ENCODE results near the gene HS6ST1. TPM values are rescaled to one million over a fixed set of nuclear protein-coding genes. Genes with fewer than 3 reads are reported as not detected.

HS6ST1 gene
- total and polyA plus RNA-seq, 2 donors (not counting 1 experiment from before 2014, with no cell fraction given) = 7.8 to 22.7 TPM

DNA sequence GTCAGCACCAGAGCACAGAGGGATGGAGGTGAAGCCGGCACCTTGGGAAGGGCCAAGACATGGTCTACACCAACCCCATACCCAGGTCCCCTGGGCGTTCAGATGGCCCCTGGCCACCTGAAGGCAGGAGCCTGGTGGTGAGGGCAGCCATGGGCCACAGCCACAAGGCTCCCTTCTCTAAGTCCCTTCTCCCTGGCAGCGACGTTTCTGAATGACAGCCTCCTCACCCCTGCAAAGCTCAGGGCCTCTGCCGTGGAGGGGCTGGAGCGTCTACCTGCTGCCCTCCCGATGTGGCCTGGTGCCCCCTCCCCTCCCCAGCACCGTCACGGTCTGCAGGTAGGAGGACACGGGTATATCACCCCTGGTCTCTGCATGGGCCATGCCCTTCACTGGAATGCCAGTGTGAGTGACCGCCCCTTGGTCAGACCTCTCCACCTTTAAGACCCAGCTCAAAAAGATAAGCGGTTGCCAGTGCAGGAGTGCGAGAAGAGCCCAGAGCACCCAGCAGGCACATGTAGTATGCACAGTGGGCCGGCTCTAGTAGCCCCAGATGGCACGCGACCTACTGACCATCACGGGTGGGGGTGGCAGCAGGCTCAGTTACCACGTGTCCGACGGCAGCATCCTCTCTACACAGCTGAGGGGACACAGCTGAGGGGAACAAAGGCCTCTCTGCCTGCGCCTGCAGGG lies 46.6 kb downstream of the HS6ST1 start:
- no peak overlapping the region for H3K9ac ChIP-seq (ENCODE audit: low read length)
- peaks cover 5% of the 10 kb centered on the region for H3K79me2 ChIP-seq (ENCODE audit: control insufficient read depth, insufficient read depth, low read length)
- H3K9me3 Mint-ChIP-seq (ENCODE audit: insufficient read depth) = peaks cover 2% of the 10 kb centered on the region
- no peak for DNase-seq
- no peaks in the 10 kb centered on the region for H3K4me1 Mint-ChIP-seq
- H3K27ac Mint-ChIP-seq = no peak overlapping the region
- no peak overlapping the region for H3K4me3 ChIP-seq (ENCODE audit: control extremely low read depth in 1 of 5, extremely low read depth in 1 of 5, insufficient read depth in 1 of 5, low read depth in 2 of 5, low read length in 4 of 5)
- TF ChIP-seq, protein P1, sequence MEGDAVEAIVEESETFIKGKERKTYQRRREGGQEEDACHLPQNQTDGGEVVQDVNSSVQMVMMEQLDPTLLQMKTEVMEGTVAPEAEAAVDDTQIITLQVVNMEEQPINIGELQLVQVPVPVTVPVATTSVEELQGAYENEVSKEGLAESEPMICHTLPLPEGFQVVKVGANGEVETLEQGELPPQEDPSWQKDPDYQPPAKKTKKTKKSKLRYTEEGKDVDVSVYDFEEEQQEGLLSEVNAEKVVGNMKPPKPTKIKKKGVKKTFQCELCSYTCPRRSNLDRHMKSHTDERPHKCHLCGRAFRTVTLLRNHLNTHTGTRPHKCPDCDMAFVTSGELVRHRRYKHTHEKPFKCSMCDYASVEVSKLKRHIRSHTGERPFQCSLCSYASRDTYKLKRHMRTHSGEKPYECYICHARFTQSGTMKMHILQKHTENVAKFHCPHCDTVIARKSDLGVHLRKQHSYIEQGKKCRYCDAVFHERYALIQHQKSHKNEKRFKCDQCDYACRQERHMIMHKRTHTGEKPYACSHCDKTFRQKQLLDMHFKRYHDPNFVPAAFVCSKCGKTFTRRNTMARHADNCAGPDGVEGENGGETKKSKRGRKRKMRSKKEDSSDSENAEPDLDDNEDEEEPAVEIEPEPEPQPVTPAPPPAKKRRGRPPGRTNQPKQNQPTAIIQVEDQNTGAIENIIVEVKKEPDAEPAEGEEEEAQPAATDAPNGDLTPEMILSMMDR (IDR thresholded peaks at IDR 0.05) = no peak
- no peak for TF ChIP-seq EZH2 (IDR thresholded peaks at IDR 0.05; ENCODE audit: borderline replicate concordance, insufficient read depth, low read depth, low read length, poor library complexity, severe bottlenecking)
- intact Hi-C loops (cut with micrococcal nuclease) = no loop called here
- ChIA-PET CTCF (no interaction called here), POLR2A (interaction anchor here (0.6 kb wide), 1 partner anchor 1089 kb away, joined by 4 read pairs; no protein-coding TSS in a partner anchor)
- H3K4me2 ChIP-seq (replicated peaks; ENCODE audit: low read depth, low read length, poor library complexity, severe bottlenecking) = no peak overlapping the region
- peaks cover 6% of the 10 kb centered on the region for H4K20me1 ChIP-seq (ENCODE audit: control insufficient read depth, insufficient read depth, low read length, poor library complexity, severe bottlenecking)
- H2AFZ ChIP-seq (ENCODE audit: insufficient read depth, low read depth, low read length, poor library complexity, severe bottlenecking) = no peak overlapping the region
- no peak overlapping the region for H3K4me3 Mint-ChIP-seq
- WGBS (ENCODE audit: insufficient coverage) = 94% methylated on average over 21 of the region's 21 CpGs
- no peak overlapping the region for H3K27ac ChIP-seq (ENCODE audit: low read length in 2 of 2)
- peaks cover 0 to 17% of the 10 kb centered on the region in 2 experiments for H3K36me3 ChIP-seq (replicated peaks in 1 of 2; ENCODE audit: control extremely low read depth in 1 of 2, control insufficient read depth in 1 of 2, extremely low read depth in 1 of 2, insufficient read depth in 2 of 2, low read length in 1 of 2)
- peaks cover 1 to 24% (median 12%) of the 10 kb centered on the region in 3 donors for H3K9me3 ChIP-seq (ENCODE audit: control extremely low read depth in 1 of 3, control insufficient read depth in 2 of 3, insufficient read depth in 1 of 3, low read length in 2 of 3)
- no peaks in the 10 kb centered on the region for H3K4me1 ChIP-seq (ENCODE audit: control insufficient read depth in 2 of 2, insufficient read depth in 2 of 2, low read length in 2 of 2)
- H3K27me3 ChIP-seq (replicated peaks in 1 of 4; ENCODE audit: control extremely low read depth in 1 of 4, control insufficient read depth in 3 of 4, insufficient read depth in 4 of 4, low read length in 3 of 4) = no peaks in the 10 kb centered on the region
- H3K27me3 Mint-ChIP-seq = no peaks in the 10 kb centered on the region
- ATAC-seq (ENCODE audit: low read depth) = no peak

DNA sequence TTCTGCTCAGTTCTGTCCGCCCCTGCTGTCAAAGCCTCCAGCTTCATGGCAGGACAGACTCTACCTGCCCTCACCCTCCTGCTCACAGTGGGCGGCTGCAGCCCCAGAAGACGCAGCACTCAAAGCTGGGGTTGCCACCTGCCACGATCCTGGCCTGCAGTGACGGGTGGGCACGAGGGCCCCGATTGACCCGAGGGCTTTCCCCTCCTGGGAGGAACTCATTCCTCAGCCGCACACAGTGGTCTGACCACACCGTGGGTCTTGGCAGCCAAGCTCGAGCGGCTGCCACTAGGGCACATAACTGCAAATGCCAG lies 47.1 kb downstream of the HS6ST1 start:
- Mint-ChIP-seq H3K27ac (no peak overlapping the region), H3K9me3 (ENCODE audit: insufficient read depth) (peaks cover 2% of the 10 kb centered on the region), H3K4me1 (no peaks in the 10 kb centered on the region), H3K27me3 (no peaks in the 10 kb centered on the region), H3K4me3 (no peak overlapping the region)
- no peak for TF ChIP-seq EZH2 (IDR thresholded peaks at IDR 0.05; ENCODE audit: borderline replicate concordance, insufficient read depth, low read depth, low read length, poor library complexity, severe bottlenecking)
- TF ChIP-seq, protein P1 (IDR thresholded peaks at IDR 0.05) = no peak
- ChIA-PET CTCF (no interaction called here), POLR2A (interaction anchor here (0.6 kb wide), 1 partner anchor 1088 kb away, joined by 4 read pairs; no protein-coding TSS in a partner anchor)
- H3K27ac ChIP-seq (ENCODE audit: low read length in 2 of 2) = no peak overlapping the region
- DNase-seq = no peak
- no peak overlapping the region for H3K9ac ChIP-seq (ENCODE audit: low read length)
- WGBS (ENCODE audit: insufficient coverage) = 92% methylated on average over 12 of the region's 12 CpGs
- peaks cover 0 to 17% of the 10 kb centered on the region in 2 experiments for H3K36me3 ChIP-seq (replicated peaks in 1 of 2; ENCODE audit: control extremely low read depth in 1 of 2, control insufficient read depth in 1 of 2, extremely low read depth in 1 of 2, insufficient read depth in 2 of 2, low read length in 1 of 2)
- peaks cover 5% of the 10 kb centered on the region for H3K79me2 ChIP-seq (ENCODE audit: control insufficient read depth, insufficient read depth, low read length)
- ATAC-seq (ENCODE audit: low read depth) = no peak
- no peak overlapping the region for H3K4me2 ChIP-seq (replicated peaks; ENCODE audit: low read depth, low read length, poor library complexity, severe bottlenecking)
- no peaks in the 10 kb centered on the region for H3K27me3 ChIP-seq (replicated peaks in 1 of 4; ENCODE audit: control extremely low read depth in 1 of 4, control insufficient read depth in 3 of 4, insufficient read depth in 4 of 4, low read length in 3 of 4)
- H3K4me1 ChIP-seq (ENCODE audit: control insufficient read depth in 2 of 2, insufficient read depth in 2 of 2, low read length in 2 of 2) = no peaks in the 10 kb centered on the region
- no peak overlapping the region for H2AFZ ChIP-seq (ENCODE audit: insufficient read depth, low read depth, low read length, poor library complexity, severe bottlenecking)
- H4K20me1 ChIP-seq (ENCODE audit: control insufficient read depth, insufficient read depth, low read length, poor library complexity, severe bottlenecking) = peaks cover 6% of the 10 kb centered on the region
- H3K9me3 ChIP-seq (ENCODE audit: control extremely low read depth in 1 of 3, control insufficient read depth in 2 of 3, insufficient read depth in 1 of 3, low read length in 2 of 3) = peaks cover 1 to 24% (median 12%) of the 10 kb centered on the region in 3 donors
- intact Hi-C loops (cut with micrococcal nuclease) = no loop called here
- no peak overlapping the region for H3K4me3 ChIP-seq (ENCODE audit: control extremely low read depth in 1 of 5, extremely low read depth in 1 of 5, insufficient read depth in 1 of 5, low read depth in 2 of 5, low read length in 4 of 5)

Measured in B cell (primary cell).